Natural killer cell treated with Interleukin-12 subunit alpha and Interleukin-12 subunit beta and Interleukin-15 and Interleukin-18, amount 100 ng/mL, for 72 hours (primary cell): ENCODE measurements around the gene CSTF1. TPM values are rescaled to one million over a fixed set of nuclear protein-coding genes. Genes with fewer than 3 reads are reported as not detected.

Source experiments
- ATAC-seq, 2 donors: fragments of 150-1000 bp; cut with Tn5 transposase in 1 of 2; sonication (Bioruptor Pico), chemical (Tn5 transposase) in 1 of 2; 2 replicates each; pipeline ENCODE4 v1.10.0; 2021
- DNase-seq: peaks from one replicate; pipeline ENCODE4 v3.0.0; 2022; ENCODE audit warnings: low spot score
- H3K27ac Mint-ChIP-seq, 2 donors: 1 replicate in 1 of 2; 2 replicates in 1 of 2; pipeline ENCODE4 v1.8.0; 2022; ENCODE audit warnings: mixed read lengths in 2 of 2, mild to moderate bottlenecking in 1 of 2, moderate library complexity in 1 of 2
- H3K27me3 Mint-ChIP-seq, 2 donors: 1 replicate in 1 of 2; 2 replicates in 1 of 2; pipeline ENCODE4 v1.8.0; 2022; ENCODE audit warnings: mixed read lengths in 2 of 2
- H3K36me3 Mint-ChIP-seq: one replicate; pipeline ENCODE4 v1.8.0; 2022; ENCODE audit warnings: mixed read lengths
- H3K4me1 Mint-ChIP-seq, 2 donors: 1 replicate in 1 of 2; 2 replicates in 1 of 2; pipeline ENCODE4 v1.8.0; 2022; ENCODE audit warnings: low read depth in 2 of 2, mixed read lengths in 2 of 2, mild to moderate bottlenecking in 1 of 2
- H3K4me3 Mint-ChIP-seq: one replicate; pipeline ENCODE4 v1.8.0; 2022; ENCODE audit warnings: mixed read lengths
- H3K9me3 Mint-ChIP-seq: 2 replicates; pipeline ENCODE4 v1.8.0; 2022; ENCODE audit warnings: mixed read lengths
- total RNA-seq, 2 donors: library from RNA; stranded (reverse); gene quantifications; one replicate each; pipeline ENCODE4 v1.2.3, GENCODE V29; 2022

The CSTF1 gene
- total RNA-seq, 2 donors from 2014 or later: 39.6 to 40.1 TPM

DNA sequence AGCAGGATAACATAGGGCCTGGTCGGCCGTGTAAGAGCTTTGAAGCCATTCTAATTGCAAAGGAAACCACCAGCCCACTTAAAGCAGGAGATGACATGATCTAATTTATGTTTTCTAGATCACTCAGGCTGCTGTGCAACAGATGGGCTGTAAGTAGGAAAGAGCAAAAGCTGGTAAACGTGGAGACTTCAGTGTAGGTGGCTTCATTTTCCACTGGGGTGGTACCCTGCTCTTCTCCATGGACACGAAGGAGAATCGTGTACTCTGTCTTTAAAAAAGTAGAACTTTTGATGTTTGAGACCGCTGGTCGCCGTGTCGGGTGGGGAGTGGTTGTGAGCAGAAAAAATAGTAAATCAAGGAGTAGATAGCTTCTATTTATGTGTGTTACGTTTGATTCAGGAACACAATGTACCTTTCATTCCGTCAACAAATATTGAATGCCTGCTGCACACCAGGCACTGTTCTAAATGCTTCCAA lies 26.0 kb downstream of the CSTF1 start:
- H3K4me3 Mint-ChIP-seq: peak overlapping the region; percentile 70
- ATAC-seq: peak in 1 of 2 donors; percentile 26
- no peak for DNase-seq
- H3K4me1 Mint-ChIP-seq: peaks cover 47 to 53% of the 10 kb centered on the region in 2 donors
- H3K36me3 Mint-ChIP-seq: peaks cover 6% of the 10 kb centered on the region
- H3K9me3 Mint-ChIP-seq: no peaks in the 10 kb centered on the region
- no peaks in the 10 kb centered on the region for H3K27me3 Mint-ChIP-seq
- peak overlapping the region; percentile 83 to 84 for H3K27ac Mint-ChIP-seq

DNA sequence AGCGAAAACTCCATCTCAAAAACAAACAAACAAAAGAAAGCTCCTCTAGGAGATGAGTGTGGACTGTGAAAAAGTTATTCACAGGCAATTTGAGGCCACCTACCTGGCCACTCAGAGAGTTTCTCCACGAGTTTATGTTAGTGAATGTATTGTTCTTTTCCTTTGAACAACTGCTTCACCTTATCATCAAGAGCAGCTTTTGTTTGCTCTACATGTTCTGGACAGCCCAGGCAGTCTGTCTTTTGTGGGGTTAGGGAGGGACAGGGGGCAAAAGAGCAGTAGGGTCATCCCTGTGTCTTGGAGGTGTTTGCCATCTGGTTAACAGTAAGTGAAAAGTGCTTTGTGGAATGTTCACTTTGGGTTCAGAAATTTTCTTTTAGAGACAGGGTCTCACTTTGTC lies 27.6 kb downstream of the CSTF1 start:
- DNase-seq (no peak), ATAC-seq (no peak)
- no peak overlapping the region for H3K4me3 Mint-ChIP-seq
- H3K4me1 Mint-ChIP-seq: peaks cover 39 to 41% of the 10 kb centered on the region in 2 donors
- H3K36me3 Mint-ChIP-seq: no peaks in the 10 kb centered on the region
- H3K27ac Mint-ChIP-seq: no peak overlapping the region
- H3K9me3 Mint-ChIP-seq: no peaks in the 10 kb centered on the region
- no peaks in the 10 kb centered on the region for H3K27me3 Mint-ChIP-seq

- H3K9me3 Mint-ChIP-seq: no peaks in the 10 kb centered on the region
- peak overlapping the region; percentile 16 to 75 for H3K27ac Mint-ChIP-seq
- peaks cover 33 to 36% of the 10 kb centered on the region in 2 donors for H3K4me1 Mint-ChIP-seq
- DNase-seq: no peak
- ATAC-seq: no peak
- no peak overlapping the region for H3K4me3 Mint-ChIP-seq
- H3K27me3 Mint-ChIP-seq: no peaks in the 10 kb centered on the region
- no peaks in the 10 kb centered on the region for H3K36me3 Mint-ChIP-seq
These were observed 28.7 kb downstream of the CSTF1 start for GRCh38 chr20:56420940-56421688.

DNA sequence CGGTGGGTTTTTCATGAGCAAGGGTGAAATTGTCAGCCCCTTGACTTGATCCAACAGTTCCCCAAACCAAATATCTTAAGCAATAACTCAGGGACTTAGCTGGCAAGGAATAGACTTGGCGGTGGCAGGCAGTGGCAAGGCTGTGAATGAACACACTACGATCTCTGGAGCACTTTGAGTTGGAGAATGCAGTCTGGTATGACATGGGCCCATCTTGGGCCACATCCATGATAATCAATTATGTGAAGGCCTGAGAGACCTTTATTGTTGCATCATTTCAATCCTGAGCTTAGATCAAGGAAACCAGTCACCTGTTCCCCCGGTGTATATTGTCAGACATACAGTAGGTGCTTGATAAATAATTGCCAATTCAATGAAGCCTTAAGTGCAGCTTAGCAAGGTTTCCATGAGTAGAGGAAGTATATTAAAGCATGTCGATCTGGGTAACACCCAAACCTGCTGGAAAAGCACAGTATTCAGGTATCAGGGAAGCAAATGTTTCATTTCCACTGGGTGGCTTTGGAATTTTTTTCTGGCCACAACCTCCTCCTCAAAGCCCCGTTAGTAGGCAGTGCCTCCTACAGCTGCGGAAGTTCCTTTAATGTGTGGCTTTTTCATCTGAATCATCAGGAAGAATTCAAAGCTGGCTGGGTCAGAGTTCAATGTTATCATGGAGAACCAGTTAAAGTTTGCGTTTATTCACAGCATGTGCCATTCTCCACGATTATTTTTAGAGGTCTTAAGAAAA lies 29.8 kb downstream of the CSTF1 start:
- DNase-seq (no peak), ATAC-seq (no peak)
- H3K4me1 Mint-ChIP-seq: peaks cover 30 to 32% of the 10 kb centered on the region in 2 donors
- no peaks in the 10 kb centered on the region for H3K27me3 Mint-ChIP-seq
- peak overlapping the region in 1 of 2 donors; percentile 75 for H3K27ac Mint-ChIP-seq
- no peaks in the 10 kb centered on the region for H3K36me3 Mint-ChIP-seq
- peak overlapping the region; percentile 11 for H3K4me3 Mint-ChIP-seq
- no peaks in the 10 kb centered on the region for H3K9me3 Mint-ChIP-seq

DNA sequence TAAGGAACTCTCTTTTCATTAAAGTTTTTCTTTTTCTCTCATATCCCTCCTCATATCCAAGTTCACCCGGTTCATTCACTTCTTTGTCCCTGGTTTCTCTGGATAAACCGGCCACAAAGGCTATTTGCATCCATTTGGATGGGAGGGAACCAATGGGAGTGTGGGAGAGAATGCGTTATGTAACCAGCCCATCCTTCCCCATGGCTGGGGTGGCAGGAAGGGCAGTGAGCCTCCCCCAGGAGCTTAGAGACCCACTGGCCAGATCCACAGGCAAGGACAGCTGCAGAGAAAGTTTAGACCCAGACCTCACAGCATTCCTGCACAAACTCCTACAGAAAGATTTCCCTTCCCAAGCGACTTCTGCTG lies 30.4 kb downstream of the CSTF1 start:
- H3K4me3 Mint-ChIP-seq: no peak overlapping the region
- no peaks in the 10 kb centered on the region for H3K27me3 Mint-ChIP-seq
- no peaks in the 10 kb centered on the region for H3K36me3 Mint-ChIP-seq
- peaks cover 24 to 31% of the 10 kb centered on the region in 2 donors for H3K4me1 Mint-ChIP-seq
- no peaks in the 10 kb centered on the region for H3K9me3 Mint-ChIP-seq
- H3K27ac Mint-ChIP-seq: no peak overlapping the region
- no peak for ATAC-seq
- DNase-seq: no peak

DNA sequence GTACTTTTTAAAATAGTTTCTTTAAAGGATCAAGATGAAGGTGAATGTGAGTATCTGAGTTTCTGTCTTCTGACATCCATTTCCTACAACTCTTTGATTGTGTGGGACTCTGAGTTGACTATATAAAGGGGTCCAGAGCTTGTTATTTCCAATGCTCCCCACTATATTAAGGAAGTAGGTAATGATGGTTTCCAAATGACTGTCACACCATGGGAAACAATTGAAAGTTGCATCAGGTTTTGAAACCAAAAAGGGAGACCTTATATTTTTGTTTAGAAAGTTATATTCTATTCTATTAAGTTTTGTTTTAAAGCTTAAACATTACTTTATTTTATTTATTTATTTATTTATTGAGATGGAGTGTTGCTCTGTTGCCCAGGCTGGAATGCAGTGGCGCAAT lies 30.8 kb downstream of the CSTF1 start:
- Mint-ChIP-seq H3K27me3 (no peaks in the 10 kb centered on the region), H3K9me3 (no peaks in the 10 kb centered on the region), H3K27ac (no peak overlapping the region), H3K4me3 (no peak overlapping the region), H3K4me1 (peaks cover 20 to 31% of the 10 kb centered on the region in 2 donors), H3K36me3 (no peaks in the 10 kb centered on the region)
- DNase-seq (no peak), ATAC-seq (no peak)

DNA sequence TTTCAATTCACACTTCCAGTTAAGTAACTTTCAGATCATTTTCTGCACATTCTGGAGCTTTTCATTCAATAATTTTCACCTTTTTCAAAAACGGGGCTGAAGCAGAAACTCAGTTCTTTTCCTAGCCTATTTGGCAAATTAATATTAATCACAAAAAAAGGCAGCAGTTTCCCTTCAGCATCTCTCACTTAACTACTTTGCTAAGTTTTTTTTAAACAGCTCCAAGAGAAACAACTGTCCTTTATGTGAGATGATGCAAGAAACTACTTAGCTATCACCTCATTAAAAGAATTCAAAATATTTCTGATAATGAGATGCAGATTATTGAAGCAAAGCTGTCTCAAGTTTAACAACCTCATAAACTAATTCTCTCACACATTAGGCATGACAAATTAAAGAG lies 31.4 kb downstream of the CSTF1 start:
- H3K4me1 Mint-ChIP-seq: peaks cover 14 to 31% of the 10 kb centered on the region in 2 donors
- no peak overlapping the region for H3K4me3 Mint-ChIP-seq
- H3K9me3 Mint-ChIP-seq: no peaks in the 10 kb centered on the region
- no peak for ATAC-seq
- no peaks in the 10 kb centered on the region for H3K36me3 Mint-ChIP-seq
- no peaks in the 10 kb centered on the region for H3K27me3 Mint-ChIP-seq
- DNase-seq: no peak
- H3K27ac Mint-ChIP-seq: no peak overlapping the region

- H3K4me3 Mint-ChIP-seq: no peak overlapping the region
These were observed 32.5 kb downstream of the CSTF1 start for GRCh38 chr20:56424931-56425330.

DNA sequence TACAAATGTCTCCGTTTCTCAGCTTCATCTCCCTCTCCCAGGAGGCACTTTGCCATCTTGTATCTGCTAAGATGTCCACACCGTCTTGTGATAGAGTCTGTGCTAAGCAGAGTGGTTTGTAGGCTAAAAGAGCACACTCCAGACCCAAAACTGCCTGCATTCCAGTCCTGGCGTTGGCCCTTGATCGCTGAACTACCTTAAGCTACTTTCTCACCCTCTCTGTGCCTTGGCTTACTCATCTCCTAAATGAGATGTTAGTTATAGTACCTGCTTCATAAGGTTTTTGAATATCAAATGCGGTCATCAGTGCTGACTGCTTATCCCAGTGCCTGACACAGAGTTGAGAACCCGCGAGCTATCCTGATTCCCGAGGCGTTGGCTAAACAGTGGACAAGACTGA lies 33.6 kb downstream of the CSTF1 start:
- H3K27ac Mint-ChIP-seq: no peak overlapping the region
- no peaks in the 10 kb centered on the region for H3K36me3 Mint-ChIP-seq
- no peaks in the 10 kb centered on the region for H3K27me3 Mint-ChIP-seq
- H3K4me3 Mint-ChIP-seq: no peak overlapping the region
- no peak for DNase-seq
- H3K4me1 Mint-ChIP-seq: peaks cover 26 to 43% of the 10 kb centered on the region in 2 donors
- peaks cover 3% of the 10 kb centered on the region for H3K9me3 Mint-ChIP-seq
- ATAC-seq: no peak

More at GRCh38 chr20:56424931-56425330, 32.5 kb downstream of the CSTF1 start:
- DNase-seq: no peak
- peak overlapping the region in 1 of 2 donors; percentile 70 for H3K27ac Mint-ChIP-seq
- no peaks in the 10 kb centered on the region for H3K36me3 Mint-ChIP-seq
- H3K27me3 Mint-ChIP-seq: no peaks in the 10 kb centered on the region
- H3K4me1 Mint-ChIP-seq: peaks cover 22 to 38% of the 10 kb centered on the region in 2 donors
- peaks cover 3% of the 10 kb centered on the region for H3K9me3 Mint-ChIP-seq
- ATAC-seq: no peak

- Mint-ChIP-seq H3K4me1 (peaks cover 21 to 41% of the 10 kb centered on the region in 2 donors), H3K9me3 (peaks cover 3% of the 10 kb centered on the region), H3K27ac (peak overlapping the region in 1 of 2 donors; percentile 94), H3K4me3 (no peak overlapping the region), H3K36me3 (no peaks in the 10 kb centered on the region), H3K27me3 (no peaks in the 10 kb centered on the region)
- ATAC-seq (no peak), DNase-seq (no peak)
These were observed 34.5 kb downstream of the CSTF1 start for GRCh38 chr20:56426926-56427325.

DNA sequence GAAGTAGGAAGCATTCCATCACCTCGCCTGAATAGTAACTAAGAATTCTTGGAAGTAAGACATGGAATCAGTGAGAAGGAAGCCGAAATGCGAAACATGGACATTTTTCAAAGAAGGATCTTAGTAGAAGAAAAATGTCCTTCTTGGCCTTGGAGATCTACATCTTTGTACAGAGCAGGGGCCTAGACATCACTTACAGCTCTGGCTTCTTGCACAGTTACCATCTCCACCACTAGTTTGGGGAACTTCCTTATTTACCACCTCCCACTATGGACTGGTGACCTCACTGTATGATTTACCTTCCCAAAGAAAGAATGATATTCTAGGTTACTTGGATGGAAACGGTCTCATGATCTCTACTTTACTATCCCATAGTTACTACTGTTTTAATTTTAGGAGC lies 35.4 kb downstream of the CSTF1 start:
- Mint-ChIP-seq H3K4me3 (no peak overlapping the region), H3K9me3 (peaks cover 3% of the 10 kb centered on the region), H3K27ac (peak overlapping the region; percentile 18 to 94), H3K27me3 (no peaks in the 10 kb centered on the region), H3K36me3 (no peaks in the 10 kb centered on the region), H3K4me1 (peaks cover 22 to 35% of the 10 kb centered on the region in 2 donors)
- ATAC-seq: no peak
- DNase-seq: no peak

DNA sequence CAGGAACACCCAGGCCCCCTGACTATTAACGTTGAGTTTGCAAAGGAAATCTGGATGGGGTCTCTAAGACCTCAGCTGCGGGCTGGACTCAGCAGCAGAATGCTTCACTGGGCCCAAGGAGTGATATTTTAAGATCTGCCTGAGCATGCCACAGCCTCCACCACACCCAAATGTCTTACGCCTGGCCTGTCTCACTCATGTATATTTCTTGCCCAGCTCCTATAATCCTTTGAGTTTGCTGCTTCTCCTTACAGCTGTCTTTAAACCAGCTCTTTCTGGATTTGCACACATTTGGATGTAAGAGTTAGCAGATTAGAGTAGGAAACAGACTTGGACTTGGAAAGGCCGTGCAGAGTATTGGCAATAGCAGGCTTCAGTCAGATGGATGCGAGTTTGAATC lies 36.0 kb downstream of the CSTF1 start:
- ATAC-seq: no peak
- no peaks in the 10 kb centered on the region for H3K36me3 Mint-ChIP-seq
- peaks cover 3% of the 10 kb centered on the region for H3K9me3 Mint-ChIP-seq
- no peak for DNase-seq
- H3K27ac Mint-ChIP-seq: peak overlapping the region; percentile 18 to 94
- H3K4me3 Mint-ChIP-seq: no peak overlapping the region
- peaks cover 28 to 41% of the 10 kb centered on the region in 2 donors for H3K4me1 Mint-ChIP-seq
- no peaks in the 10 kb centered on the region for H3K27me3 Mint-ChIP-seq

GRCh38 chr20:56428881-56429280 lies 36.4 kb downstream of the CSTF1 start:
- peak overlapping the region; percentile 72 for H3K4me3 Mint-ChIP-seq
- H3K27me3 Mint-ChIP-seq: no peaks in the 10 kb centered on the region
- H3K27ac Mint-ChIP-seq: peak overlapping the region; percentile 82 to 94
- peaks cover 33 to 45% of the 10 kb centered on the region in 2 donors for H3K4me1 Mint-ChIP-seq
- no peaks in the 10 kb centered on the region for H3K36me3 Mint-ChIP-seq
- peaks cover 3% of the 10 kb centered on the region for H3K9me3 Mint-ChIP-seq
- ATAC-seq: no peak
- DNase-seq: no peak

- H3K27ac Mint-ChIP-seq: peak overlapping the region; percentile 82 to 94
- ATAC-seq (peak; percentile 52 to 54), DNase-seq (no peak)
- H3K27me3 Mint-ChIP-seq: no peaks in the 10 kb centered on the region
- peaks cover 37 to 48% of the 10 kb centered on the region in 2 donors for H3K4me1 Mint-ChIP-seq
- no peaks in the 10 kb centered on the region for H3K36me3 Mint-ChIP-seq
- peaks cover 3% of the 10 kb centered on the region for H3K9me3 Mint-ChIP-seq
- H3K4me3 Mint-ChIP-seq: peak overlapping the region; percentile 72
These were observed 37.1 kb downstream of the CSTF1 start for GRCh38 chr20:56429502-56429901.
